Cortex of kidney (tissue), 1 donor: ENCODE data around the gene ACADVL.

Experiments used
- DNase-seq: peaks from one replicate; lab custom pipeline; 2025; lab: John Stamatoyannopoulos, UW

Gene ACADVL

DNA sequence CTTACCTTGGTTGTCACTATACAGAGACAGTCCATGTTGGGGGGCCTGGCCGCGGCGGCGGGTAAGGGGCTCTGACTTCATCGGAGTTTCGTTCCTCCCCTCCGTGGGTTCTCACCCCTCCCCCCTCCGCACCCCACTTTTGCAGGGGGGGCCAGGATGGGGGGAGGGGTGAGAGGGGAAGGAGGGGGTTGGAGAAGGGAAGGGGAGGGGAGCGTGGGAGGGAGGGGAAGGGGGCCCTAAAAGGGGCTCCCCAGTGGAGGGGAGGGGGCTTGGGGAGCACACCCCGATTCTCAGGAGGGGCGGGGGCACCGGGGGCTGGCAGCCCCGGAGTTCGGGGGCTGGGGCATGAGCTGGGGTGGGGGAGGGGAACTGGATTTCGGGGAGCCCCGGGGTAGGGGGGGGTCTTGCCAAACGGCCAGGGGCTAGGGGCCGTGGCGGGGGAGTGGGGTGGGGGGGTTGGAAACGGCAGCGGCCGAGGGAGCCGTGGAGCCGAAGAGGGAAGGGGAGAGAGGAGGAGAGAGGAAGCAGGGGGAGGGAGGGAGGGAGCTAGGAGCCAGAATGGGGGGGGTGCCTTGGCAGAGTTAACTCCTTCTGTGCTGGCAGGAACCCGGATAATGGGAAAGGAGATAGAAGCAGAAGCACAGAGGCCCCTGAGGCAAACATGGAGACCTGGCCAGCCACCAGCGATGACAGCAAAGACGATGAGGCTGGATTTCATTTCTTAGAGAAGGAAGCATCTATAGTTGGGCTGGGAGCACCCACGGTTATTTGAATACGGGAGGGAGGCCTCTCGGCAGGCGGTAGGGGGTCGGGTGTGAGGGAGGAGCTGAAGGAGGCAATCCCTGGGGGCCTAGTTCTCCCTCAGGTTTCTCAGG is 2.4 kb upstream of the ACADVL start:
- DNase-seq, result no peak

DNA sequence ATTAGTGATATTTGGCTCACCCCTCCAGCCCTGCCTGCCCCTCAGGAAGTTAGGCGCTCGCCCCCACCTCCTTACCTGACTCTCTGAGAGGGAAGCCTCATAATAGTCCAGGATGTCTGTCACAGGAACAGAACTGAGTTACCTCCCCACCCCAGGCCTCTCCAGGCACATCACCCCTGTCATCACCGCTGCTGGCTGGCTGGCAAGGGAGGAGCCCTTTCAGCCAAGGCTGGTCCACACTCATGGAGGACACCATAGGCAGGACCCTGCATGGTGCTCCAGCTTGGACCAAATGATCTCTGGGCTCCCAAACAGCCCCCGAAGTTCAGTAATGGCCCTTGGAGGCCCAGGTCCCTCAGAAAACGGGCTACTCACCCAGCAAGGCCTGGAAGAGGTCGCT is 1.6 kb upstream of the ACADVL start:
- no peak for DNase-seq

DNA sequence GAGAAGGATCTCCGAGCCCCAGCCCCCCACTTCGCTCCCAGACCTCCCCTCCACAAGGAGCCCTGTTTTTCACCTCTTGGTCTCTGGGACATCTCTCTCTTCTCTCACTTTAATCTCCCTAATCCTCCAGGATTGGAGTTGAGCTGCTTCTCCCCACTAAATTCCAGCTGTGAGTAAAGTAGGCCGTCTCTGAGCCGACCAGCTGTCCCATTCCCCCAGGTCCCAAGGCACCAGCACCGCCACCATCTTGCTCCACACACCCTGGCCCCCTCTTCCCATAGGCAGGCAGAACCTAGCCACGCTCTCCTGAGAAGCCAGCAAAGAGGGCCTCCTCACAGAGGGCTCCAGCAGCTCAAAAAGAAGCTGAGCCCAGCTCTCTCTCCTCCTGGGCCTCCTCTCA is 980 bp upstream of the ACADVL start:
- DNase-seq, result no peak

DNA sequence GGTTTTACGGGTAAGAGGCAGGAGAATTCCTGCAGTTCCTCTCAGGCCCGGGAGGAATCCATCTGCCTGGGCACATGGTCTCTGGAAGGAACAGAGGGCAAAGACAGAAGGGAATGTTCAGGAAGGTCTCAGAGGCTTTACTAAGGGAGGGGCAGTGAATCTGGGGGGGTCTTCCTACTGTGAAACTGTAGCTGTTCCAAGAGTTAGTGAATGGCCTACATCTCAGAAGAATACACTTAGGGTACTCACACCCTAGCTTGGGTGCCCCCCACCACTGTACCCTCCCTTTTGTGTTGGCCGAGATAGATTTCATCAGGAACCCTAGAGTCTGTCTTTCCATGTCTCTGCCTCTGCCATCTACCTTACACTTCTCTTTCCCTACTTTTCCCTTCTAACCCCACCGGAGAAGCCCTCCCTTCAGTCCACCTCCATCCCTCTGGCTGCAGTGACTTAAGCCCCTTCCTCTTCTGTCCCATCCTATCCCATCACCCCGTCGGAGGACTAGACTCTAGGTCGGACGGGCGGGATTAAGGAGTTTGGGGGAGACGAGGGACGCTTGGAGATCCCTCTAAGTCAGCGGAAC is 418 bp upstream of the ACADVL start:
- no peak for DNase-seq

DNA sequence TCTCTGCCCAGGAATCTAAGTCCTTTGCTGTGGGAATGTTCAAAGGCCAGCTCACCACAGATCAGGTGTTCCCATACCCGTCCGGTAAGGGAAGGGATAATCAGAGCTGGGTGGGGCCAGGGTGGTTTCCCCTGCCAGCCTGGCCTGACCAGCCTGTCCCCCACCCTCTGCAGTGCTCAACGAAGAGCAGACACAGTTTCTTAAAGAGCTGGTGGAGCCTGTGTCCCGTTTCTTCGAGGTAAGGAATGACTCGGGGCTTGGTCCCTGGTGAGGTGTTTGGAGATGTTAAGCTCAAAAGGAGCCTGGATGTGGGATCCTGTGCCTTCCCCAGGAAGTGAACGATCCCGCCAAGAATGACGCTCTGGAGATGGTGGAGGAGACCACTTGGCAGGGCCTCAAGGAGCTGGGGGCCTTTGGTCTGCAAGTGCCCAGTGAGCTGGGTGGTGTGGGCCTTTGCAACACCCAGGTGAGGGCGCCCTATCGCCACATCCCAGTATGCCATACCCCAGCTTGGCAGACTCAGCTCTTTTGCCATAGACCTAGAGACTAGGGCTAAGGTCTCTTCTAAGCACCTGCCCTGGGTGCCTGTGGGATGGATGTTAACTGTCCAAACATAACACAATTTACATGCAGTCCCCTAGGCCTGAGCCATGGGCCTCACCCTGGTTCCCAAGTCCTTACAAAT is 997 bp downstream of the ACADVL start:
- no peak for DNase-seq

DNA sequence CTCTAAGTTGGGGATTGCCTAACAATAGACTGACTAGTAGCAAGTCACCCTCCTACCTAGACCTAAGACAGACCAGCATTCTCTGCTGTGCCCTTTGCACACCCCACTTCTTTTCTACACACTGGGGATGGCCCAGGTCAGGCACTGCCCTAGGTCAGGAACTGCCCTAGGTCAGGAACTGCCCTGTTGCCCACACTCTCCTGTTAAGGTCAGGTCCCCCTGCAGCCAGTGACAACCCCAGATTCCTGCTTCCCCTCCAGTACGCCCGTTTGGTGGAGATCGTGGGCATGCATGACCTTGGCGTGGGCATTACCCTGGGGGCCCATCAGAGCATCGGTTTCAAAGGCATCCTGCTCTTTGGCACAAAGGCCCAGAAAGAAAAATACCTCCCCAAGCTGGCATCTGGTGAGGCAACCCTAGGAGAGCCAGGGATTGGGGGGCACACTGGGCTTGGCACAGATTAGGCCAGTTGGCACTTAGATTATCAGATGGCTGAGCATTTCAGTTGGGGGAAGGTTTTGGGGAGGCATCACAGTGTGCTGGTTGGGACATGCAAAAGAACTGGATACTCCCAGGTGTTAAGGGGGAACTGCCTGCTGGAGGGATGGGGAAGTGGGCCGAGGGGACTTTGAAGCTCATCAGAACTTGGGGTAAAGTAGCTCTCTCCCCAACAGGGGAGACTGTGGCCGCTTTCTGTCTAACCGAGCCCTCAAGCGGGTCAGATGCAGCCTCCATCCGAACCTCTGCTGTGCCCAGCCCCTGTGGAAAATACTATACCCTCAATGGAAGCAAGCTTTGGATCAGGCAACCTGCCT is 1.7 kb downstream of the ACADVL start:
- DNase-seq, result no peak

DNA sequence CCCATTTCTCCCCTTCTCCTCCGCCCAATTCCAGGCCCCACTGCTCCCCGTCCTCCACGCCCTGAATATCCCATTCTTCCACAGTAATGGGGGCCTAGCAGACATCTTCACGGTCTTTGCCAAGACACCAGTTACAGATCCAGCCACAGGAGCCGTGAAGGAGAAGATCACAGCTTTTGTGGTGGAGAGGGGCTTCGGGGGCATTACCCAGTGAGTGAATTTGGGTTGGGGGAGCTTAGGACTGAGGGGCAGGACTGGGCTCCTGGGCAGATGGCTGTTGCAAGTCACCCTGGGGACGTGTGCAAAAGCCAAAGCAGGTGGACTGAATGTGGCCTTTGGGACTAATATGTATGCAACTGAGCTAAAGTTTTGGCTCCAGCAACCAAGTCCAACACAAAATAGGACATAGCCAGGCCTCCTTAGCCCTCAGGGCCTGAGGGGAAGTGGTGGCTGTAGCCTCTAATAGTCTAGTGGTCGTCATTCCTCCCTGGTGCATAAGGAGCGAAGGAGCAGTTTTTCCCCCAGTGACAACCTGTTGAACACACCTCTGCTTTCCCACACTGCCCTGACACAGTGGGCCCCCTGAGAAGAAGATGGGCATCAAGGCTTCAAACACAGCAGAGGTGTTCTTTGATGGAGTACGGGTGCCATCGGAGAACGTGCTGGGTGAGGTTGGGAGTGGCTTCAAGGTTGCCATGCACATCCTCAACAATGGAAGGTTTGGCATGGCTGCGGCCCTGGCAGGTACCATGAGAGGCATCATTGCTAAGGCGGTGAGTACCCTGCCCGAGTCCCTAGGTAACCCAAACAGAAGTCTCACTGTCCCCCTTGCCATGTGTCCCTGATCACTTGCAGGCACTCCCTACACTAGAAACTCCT is 2.6 kb downstream of the ACADVL start:
- DNase-seq, result no peak

DNA sequence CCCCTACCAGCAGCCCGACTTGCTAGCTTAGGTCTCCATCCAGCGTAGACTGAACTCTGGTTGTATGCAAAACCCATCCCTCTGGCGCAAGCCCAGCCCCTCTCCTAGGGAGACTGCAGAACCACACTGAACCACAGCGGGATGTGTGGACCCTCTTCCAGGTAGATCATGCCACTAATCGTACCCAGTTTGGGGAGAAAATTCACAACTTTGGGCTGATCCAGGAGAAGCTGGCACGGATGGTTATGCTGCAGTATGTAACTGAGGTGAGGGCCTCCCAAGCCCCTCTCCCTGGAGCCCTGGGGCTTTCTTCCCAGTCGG is 3.2 kb downstream of the ACADVL start:
- no peak for DNase-seq

DNA sequence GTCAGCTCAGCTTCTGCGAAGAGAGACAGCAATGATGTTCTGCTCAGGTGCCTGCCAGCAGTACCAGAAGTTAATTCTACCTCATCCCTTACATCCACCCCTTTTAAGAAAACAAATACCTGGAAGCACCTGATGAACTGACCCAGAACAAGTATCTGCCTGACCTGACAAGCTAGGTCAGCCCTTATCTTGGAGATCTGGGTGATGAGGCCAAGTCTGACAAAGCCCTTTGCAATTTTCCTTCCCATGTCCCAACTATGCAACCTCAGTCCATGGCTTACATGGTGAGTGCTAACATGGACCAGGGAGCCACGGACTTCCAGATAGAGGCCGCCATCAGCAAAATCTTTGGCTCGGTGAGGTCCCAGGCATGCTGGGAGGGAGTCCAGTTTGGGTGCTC is 3.6 kb downstream of the ACADVL start:
- DNase-seq, result no peak

DNA sequence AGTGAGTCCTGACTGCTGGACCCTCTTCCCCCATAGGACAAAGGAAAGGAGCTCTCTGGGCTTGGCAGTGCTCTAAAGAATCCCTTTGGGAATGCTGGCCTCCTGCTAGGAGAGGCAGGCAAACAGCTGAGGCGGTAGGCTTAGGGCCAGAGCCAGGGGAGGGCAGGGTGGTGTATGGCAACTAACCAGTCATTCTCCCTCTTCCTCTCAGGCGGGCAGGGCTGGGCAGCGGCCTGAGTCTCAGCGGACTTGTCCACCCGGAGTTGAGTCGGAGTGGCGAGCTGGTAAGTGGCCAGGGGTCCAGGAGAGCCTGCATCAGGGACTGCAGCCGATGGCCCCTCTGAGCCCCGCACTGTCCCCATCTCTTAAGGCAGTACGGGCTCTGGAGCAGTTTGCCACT is 4.4 kb downstream of the ACADVL start:
- no peak for DNase-seq

DNA sequence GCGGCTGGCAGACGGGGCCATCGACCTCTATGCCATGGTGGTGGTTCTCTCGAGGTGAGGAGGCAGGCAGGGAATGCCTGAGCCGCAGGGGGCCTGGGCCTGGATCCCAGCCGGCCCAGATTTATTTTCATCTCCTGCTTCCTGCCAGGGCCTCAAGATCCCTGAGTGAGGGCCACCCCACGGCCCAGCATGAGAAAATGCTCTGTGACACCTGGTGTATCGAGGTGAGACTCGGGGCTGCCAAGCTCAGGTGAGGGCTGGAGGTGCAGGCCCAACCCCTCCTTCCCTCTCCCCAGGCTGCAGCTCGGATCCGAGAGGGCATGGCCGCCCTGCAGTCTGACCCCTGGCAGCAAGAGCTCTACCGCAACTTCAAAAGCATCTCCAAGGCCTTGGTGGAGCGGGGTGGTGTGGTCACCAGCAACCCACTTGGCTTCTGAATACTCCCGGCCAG is 4.9 kb downstream of the ACADVL start:
- DNase-seq, result no peak

DNA sequence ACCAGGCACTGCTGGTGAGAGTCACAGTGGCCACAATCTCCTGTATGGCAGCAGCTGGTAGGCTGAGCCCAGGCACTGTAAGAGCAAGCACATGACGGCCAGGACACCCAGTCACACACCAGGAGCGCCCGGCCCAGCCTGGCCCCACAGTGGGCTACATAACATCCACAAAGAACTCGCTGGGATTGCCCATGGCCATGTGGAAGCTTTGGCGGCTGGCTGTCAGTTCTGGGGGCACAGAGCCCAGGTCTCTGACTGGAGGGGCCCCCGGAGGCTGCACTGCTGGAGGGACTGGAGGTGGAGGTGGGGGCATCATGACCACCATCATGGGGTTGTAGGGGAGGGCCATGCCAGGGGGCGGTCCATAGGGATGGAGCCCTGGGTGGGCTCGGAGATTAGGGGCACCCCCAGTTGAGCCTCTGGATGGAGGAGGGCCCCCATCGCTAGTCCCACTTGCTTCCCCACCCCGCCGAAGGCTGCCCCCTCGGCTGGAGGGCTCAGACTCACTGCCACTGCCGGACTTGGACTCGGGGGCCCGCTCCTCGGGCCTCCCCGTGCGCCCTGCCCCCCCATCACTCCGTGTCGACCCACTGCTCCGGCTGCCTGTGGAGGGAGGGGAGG is 6.1 kb downstream of the ACADVL start:
- no peak for DNase-seq

DNA sequence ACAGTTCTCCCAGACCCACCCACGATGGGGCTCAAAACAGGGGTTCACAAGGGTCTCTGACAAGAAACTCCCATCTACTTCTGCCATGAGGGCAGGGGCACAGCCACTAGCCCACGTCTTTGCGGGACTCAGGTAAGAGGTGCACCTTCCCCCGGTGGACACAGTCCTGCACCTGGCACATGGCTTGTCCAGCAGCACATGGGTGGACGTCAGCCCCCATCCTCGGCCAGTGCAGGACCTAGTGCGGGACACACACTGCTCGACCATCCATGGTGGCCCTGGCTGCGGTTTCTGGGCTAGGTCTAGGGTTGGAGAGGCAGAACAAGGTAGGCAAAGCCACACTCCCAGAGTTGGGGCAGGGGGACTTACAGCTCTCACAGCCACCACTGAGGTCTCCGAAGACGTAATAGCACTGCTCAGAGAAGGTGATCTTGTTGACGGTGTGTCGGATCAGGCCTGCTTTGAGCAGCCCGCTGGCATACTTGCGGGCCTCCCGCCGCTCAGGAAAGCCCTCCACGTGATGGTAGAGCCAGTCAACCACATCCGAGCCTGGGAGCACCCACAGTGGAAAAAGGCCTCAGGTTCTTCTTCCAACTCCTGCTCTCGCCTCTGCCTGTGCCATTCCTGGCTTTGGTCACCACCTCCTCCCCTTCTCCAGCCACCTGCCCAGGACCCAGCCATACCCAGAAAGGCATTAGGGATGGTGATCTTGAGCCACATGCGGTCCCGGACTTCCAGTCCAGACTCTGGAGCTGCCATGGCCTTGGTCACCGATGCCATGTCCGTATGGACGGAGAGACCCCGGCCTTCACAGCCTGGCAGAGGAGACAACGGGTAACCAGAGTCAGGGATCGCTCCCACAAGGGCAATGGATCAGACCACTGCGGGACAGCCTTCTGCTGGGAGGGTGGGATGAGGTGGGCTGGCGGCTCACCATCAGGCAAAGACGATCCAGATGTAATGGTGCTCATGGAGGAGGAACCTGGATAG is 7.3 kb downstream of the ACADVL start:
- no peak for DNase-seq

DNA sequence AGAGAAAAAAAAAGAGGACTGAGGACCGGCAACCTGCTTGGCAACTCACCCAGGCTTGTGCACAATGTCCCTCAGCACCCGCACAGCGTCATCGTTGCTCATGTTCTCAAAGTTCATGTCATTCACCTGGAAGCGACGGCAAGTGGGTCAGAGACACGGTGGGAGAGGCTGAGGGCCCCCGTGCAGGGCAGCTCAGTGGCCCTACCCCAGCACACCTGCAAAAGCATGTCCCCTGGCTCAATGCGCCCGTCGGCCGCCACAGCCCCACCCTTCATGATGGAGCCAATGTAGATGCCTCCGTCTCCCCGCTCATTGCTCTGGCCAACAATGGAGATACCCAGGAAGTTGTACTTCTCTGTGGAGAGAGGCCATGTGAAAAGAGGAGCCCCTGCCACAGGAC is 9.2 kb downstream of the ACADVL start:
- no peak for DNase-seq

DNA sequence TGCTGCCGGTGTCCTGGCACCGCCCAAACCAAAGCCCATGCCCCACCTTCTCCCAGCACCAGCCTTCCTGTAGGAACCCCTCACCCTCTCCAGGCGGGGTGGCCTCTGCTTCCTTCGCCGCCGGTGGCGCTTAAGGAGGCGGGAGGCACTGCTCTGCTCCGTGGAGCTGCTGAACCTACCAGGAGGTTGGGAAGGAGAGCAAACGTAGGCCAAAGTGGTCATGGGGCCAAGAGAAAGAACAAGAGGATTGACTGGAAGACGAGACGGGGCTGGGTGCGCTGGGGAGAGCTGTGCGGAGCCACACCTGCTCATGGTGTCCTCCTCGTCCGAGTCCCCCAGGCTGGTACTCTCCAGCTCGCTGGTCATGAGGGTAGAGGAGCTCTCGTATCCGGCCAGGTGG is 9.8 kb downstream of the ACADVL start:
- DNase-seq, result no peak

DNA sequence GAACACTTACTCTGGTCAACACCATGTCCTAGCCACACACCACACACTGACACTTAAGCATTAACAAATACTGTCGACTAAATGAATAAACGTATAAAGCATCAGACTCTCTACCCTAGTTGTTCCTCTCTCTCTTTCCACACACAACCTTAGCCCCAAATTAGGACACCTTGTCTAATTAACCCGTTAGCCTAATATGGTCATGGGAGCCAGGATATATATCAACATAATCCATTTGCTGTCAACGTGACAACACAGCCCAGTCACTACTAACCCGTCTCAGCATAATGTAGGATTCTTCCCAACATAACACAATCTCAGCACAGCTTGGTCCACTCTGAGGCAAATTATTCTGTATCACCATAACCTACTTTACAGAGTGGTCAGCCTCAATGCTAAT is 12.4 kb downstream of the ACADVL start:
- no peak for DNase-seq

DNA sequence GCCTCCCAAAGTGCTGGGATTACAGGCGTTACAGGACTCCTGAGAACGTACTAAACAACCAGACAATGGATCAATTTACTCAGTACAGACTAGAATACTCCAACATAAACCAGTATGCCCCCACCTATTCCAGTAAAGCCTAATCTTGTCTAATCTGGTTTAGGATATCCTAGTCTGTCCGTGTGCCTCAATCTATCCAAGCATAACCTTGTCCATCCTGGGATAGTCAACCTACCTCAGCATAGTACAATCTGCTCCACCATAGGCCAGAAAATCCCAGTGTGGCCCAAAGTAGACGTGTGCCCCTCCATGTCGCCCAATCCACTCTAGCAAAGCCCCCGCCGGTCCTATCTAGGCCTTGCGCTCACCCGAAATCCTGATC is 14.0 kb downstream of the ACADVL start:
- DNase-seq, result no peak

DNA sequence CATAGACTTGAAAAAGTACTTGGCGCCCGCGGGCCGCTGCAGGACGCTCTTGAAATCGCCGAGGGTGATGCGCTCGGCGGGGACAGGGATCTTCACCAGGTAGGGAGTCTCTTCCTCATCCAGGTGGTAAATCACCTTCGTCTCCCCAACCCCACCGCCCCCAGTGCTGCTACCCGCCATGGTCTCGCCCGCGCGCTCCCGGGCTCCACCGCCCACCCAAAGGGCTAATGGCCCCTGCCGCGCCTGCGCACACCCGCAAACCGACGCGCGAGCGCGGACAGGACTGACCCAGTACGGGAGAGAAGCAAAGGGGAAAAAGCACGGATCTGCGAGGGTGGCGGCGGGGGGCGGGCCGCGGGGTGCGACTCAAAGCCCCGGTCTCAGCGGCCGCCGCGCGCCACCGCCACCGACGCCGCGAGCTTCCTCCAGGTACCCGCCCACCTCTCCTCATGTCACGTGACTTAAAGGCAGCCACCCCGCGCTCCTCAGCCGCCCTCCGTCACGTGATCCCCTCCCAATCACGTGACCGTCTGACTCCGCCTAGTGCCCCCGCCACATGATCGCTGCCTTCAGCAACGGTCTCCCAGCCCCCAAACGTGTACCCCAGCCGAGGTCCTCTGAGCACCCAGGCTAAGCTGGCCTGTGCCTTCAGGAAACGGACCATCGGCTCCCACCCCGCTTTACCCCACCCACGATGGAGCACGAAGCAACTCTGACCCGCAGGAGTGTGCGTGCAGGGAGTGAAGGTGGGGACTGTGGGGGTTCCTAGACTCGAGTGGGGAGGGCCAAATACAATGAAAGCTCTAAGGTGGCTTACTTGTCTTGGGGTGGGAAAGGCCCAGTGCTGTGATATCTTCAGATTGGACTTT is 14.6 kb downstream of the ACADVL start, which contains the start of gene DVL2:
DVL2 (minus strand) TSS at position 435 of the 869 bp plus-strand sequence; CDS start at position 180, 255 bp downstream.
- DNase-seq, result no peak
